Naive thymus-derived CD4-positive, alpha-beta T cell (primary cell): Measurements from ENCODE around the gene ESX1. TPM values are rescaled to one million over a fixed set of nuclear protein-coding genes. Genes with fewer than 3 reads are reported as not detected.

ENCODE experiments used
- ATAC-seq: fragments of 150-1000 bp; cut with Tn5 transposase; 2 replicates; pipeline ENCODE4 v1.10.0; 2021; ENCODE audit warnings: mild to moderate bottlenecking, moderate library complexity
- CTCF ChIA-PET: fragments of 350-600 bp; sonication (Branson Sonifier 250); formaldehyde crosslinking; loops from one replicate; lab custom pipeline; 2021; ENCODE audit warnings: antibody characterized with exemption; lab: Charles Lee
- POLR2A ChIA-PET: fragments of 350-600 bp; sonication (Branson Sonifier 250); formaldehyde crosslinking; loops from one replicate; lab custom pipeline; 2021; ENCODE audit warnings: antibody characterized with exemption, inconsistent platforms; lab: Charles Lee
- DNase-seq, 9 donors: peaks; one replicate each; pipeline versions ENCODE4 v3.0.0 to v3.0.0-alpha.2; 2020 to 2022; ENCODE audit warnings: mixed read lengths in 1 of 9
- H3K27ac ChIP-seq: one replicate; pipeline ENCODE4 v1.7.0; 2013; ENCODE audit warnings: mild to moderate bottlenecking, low read depth, low read length, moderate library complexity
- H3K27me3 ChIP-seq, 2 donors: one replicate each; pipeline ENCODE4 v1.7.0; 2013; ENCODE audit warnings: low read length in 2 of 2, mild to moderate bottlenecking in 2 of 2, moderate library complexity in 2 of 2; ENCODE audit not compliant: control insufficient read depth in 2 of 2, insufficient read depth in 2 of 2
- H3K36me3 ChIP-seq, 3 experiments: 1 replicate in 2 of 3; 2 replicates in 1 of 3; pipeline ENCODE4 v1.7.0; 2013; ENCODE audit warnings: low read length in 3 of 3, mild to moderate bottlenecking in 3 of 3, moderate library complexity in 1 of 3; ENCODE audit not compliant: insufficient read depth in 3 of 3, control insufficient read depth in 2 of 3
- H3K4me1 ChIP-seq, 2 donors: one replicate each; pipeline ENCODE4 v1.7.0; 2013; ENCODE audit warnings: low read length in 2 of 2, mild to moderate bottlenecking in 2 of 2, moderate library complexity in 1 of 2; ENCODE audit not compliant: control insufficient read depth in 2 of 2, insufficient read depth in 2 of 2
- H3K4me3 ChIP-seq: 2 replicates; pipeline ENCODE4 v1.7.0; 2013; ENCODE audit warnings: mild to moderate bottlenecking, low read length
- H3K9me3 ChIP-seq, 3 experiments: 1 replicate in 2 of 3; 2 replicates in 1 of 3; pipeline ENCODE4 v1.7.0; 2013; ENCODE audit warnings: low read length in 3 of 3; ENCODE audit not compliant: control insufficient read depth in 2 of 3
- H3K27ac Mint-ChIP-seq, 9 donors: one replicate each; pipeline ENCODE4 v1.8.0; 2020 to 2022; ENCODE audit warnings: mixed read lengths in 9 of 9, mild to moderate bottlenecking in 8 of 9, moderate library complexity in 5 of 9, inconsistent platforms in 2 of 9
- H3K27me3 Mint-ChIP-seq, 5 donors: one replicate each; pipeline ENCODE4 v1.8.0; 2021 to 2022; ENCODE audit warnings: mixed read lengths in 5 of 5, mild to moderate bottlenecking in 1 of 5
- H3K36me3 Mint-ChIP-seq, 5 donors: one replicate each; pipeline ENCODE4 v1.8.0; 2020 to 2022; ENCODE audit warnings: mixed read lengths in 5 of 5, mild to moderate bottlenecking in 3 of 5, inconsistent platforms in 1 of 5
- H3K4me1 Mint-ChIP-seq, 7 donors: one replicate each; pipeline ENCODE4 v1.8.0; 2020 to 2022; ENCODE audit warnings: mixed read lengths in 7 of 7, mild to moderate bottlenecking in 3 of 7, inconsistent platforms in 1 of 7
- H3K4me3 Mint-ChIP-seq, 10 donors: one replicate each; pipeline ENCODE4 v1.8.0; 2020 to 2022; ENCODE audit warnings: mild to moderate bottlenecking in 10 of 10, mixed read lengths in 10 of 10, moderate library complexity in 6 of 10, inconsistent platforms in 2 of 10
- H3K9me3 Mint-ChIP-seq, 11 donors: one replicate each; pipeline ENCODE4 v1.8.0; 2020 to 2022; ENCODE audit warnings: mixed read lengths in 11 of 11, mild to moderate bottlenecking in 4 of 11, inconsistent platforms in 1 of 11, moderate library complexity in 1 of 11
- intact Hi-C, 2 donors: fragments of 100-400 bp; cut with micrococcal nuclease; formaldehyde crosslinking; loops; one replicate each; pipeline ENCODE4 v1.15.1; 2023
- polyA plus RNA-seq, 2 donors: library from polyadenylated mRNA; unstranded; fragments of 300-500 nt; fragmentation: Illumina TruSeq; gene quantifications; one replicate each; pipeline ENCODE4 v1.2.3, GENCODE V29; 2021
- total RNA-seq, 6 experiments: library from RNA in 5 of 6; stranded (reverse) in 5 of 6; gene quantifications; 1 replicate in 5 of 6; 2 replicates in 1 of 6; pipeline ENCODE4 v1.2.3 and lab custom pipeline; 2021 to 2026

Gene ESX1
- total RNA-seq (not detected), polyA plus RNA-seq (not detected), total RNA-seq (lab: John Stamatoyannopoulos, UW) (not detected)

GRCh38 chrX:104254442-104255115 is at the start of gene ESX1:
Gene ESX1, minus strand, starts transcription at chrX:104254933. Its CDS starts 84 bp downstream, at chrX:104254849.
- peaks cover 0 to 7% (median 7%) of the 10 kb centered on the region in 7 donors for H3K4me1 Mint-ChIP-seq
- no peaks in the 10 kb centered on the region for H3K36me3 Mint-ChIP-seq
- H3K27ac Mint-ChIP-seq, result peak within 1 kb of the TSS in 1 of 9 donors; percentile 46
- POLR2A ChIA-PET, result no interaction called here
- ATAC-seq (no peak), DNase-seq (no peak)
- peak within 1 kb of the TSS; percentile 51 to 84 (median 76) for H3K4me3 Mint-ChIP-seq
- intact Hi-C loops, result no loop called here
- H3K36me3 ChIP-seq, result no peaks in the 10 kb centered on the region
- H3K9me3 Mint-ChIP-seq, result no peaks in the 10 kb centered on the region
- no peak within 1 kb of the TSS for H3K4me3 ChIP-seq
- no peaks in the 10 kb centered on the region for H3K9me3 ChIP-seq
- no peaks in the 10 kb centered on the region for H3K4me1 ChIP-seq
- H3K27ac ChIP-seq, result no peak within 1 kb of the TSS
- H3K27me3 Mint-ChIP-seq, result peaks cover 20 to 52% (median 26%) of the 10 kb centered on the region in 5 donors
- no peaks in the 10 kb centered on the region for H3K27me3 ChIP-seq
- CTCF ChIA-PET, result no interaction called here

- ChIA-PET CTCF (no interaction called here), POLR2A (no interaction called here)
- H3K27me3 ChIP-seq, result no peaks in the 10 kb centered on the region
- no peak for DNase-seq
- Mint-ChIP-seq H3K27me3 (peaks cover 0 to 6% (median 4%) of the 10 kb centered on the region in 5 donors), H3K27ac (no peak overlapping the region), H3K36me3 (no peaks in the 10 kb centered on the region), H3K4me3 (no peak overlapping the region), H3K9me3 (peaks cover 0 to 2% (median 0%) of the 10 kb centered on the region in 11 donors), H3K4me1 (no peaks in the 10 kb centered on the region)
- ATAC-seq, result no peak
- no peak overlapping the region for H3K27ac ChIP-seq
- no peaks in the 10 kb centered on the region for H3K36me3 ChIP-seq
- intact Hi-C loops, result no loop called here
- H3K9me3 ChIP-seq, result no peaks in the 10 kb centered on the region
- H3K4me3 ChIP-seq, result no peak overlapping the region
- no peaks in the 10 kb centered on the region for H3K4me1 ChIP-seq
Measured at GRCh38 chrX:104295636-104296035, 40.9 kb upstream of the ESX1 start.

GRCh38 chrX:104288961-104289360 is 34.2 kb upstream of the ESX1 start:
- H3K4me3 Mint-ChIP-seq, result no peak overlapping the region
- ATAC-seq (no peak), DNase-seq (no peak)
- H3K27ac ChIP-seq, result no peak overlapping the region
- no peak overlapping the region for H3K4me3 ChIP-seq
- CTCF ChIA-PET, result no interaction called here
- peaks cover 0 to 13% (median 6%) of the 10 kb centered on the region in 5 donors for H3K27me3 Mint-ChIP-seq
- intact Hi-C loops, result no loop called here
- H3K27ac Mint-ChIP-seq, result no peak overlapping the region
- no peaks in the 10 kb centered on the region for H3K9me3 Mint-ChIP-seq
- H3K36me3 ChIP-seq, result no peaks in the 10 kb centered on the region
- no peaks in the 10 kb centered on the region for H3K4me1 Mint-ChIP-seq
- H3K27me3 ChIP-seq, result no peaks in the 10 kb centered on the region
- no peaks in the 10 kb centered on the region for H3K4me1 ChIP-seq
- POLR2A ChIA-PET, result no interaction called here
- H3K9me3 ChIP-seq, result no peaks in the 10 kb centered on the region
- H3K36me3 Mint-ChIP-seq, result no peaks in the 10 kb centered on the region

GRCh38 chrX:104288269-104288668 is 33.5 kb upstream of the ESX1 start:
- H3K36me3 Mint-ChIP-seq, result no peaks in the 10 kb centered on the region

GRCh38 chrX:104285201-104285600 is 30.5 kb upstream of the ESX1 start:
- Mint-ChIP-seq H3K27ac (no peak overlapping the region), H3K27me3 (peaks cover 0 to 13% (median 10%) of the 10 kb centered on the region in 5 donors), H3K9me3 (no peaks in the 10 kb centered on the region), H3K4me3 (no peak overlapping the region), H3K36me3 (no peaks in the 10 kb centered on the region), H3K4me1 (no peaks in the 10 kb centered on the region)
- H3K9me3 ChIP-seq, result no peaks in the 10 kb centered on the region
- POLR2A ChIA-PET, result no interaction called here
- H3K4me1 ChIP-seq, result no peaks in the 10 kb centered on the region
- no peaks in the 10 kb centered on the region for H3K36me3 ChIP-seq
- H3K27ac ChIP-seq, result no peak overlapping the region
- DNase-seq (no peak), ATAC-seq (no peak)
- intact Hi-C loops, result no loop called here
- CTCF ChIA-PET, result no interaction called here
- H3K27me3 ChIP-seq, result no peaks in the 10 kb centered on the region
- H3K4me3 ChIP-seq, result no peak overlapping the region

More at GRCh38 chrX:104288269-104288668, 33.5 kb upstream of the ESX1 start:
- ChIA-PET CTCF (no interaction called here), POLR2A (no interaction called here)
- Histone ChIP-seq H3K4me1 (no peaks in the 10 kb centered on the region), H3K9me3 (no peaks in the 10 kb centered on the region), H3K27me3 (no peaks in the 10 kb centered on the region), H3K27ac (no peak overlapping the region), H3K36me3 (no peaks in the 10 kb centered on the region), H3K4me3 (no peak overlapping the region)
- Mint-ChIP-seq H3K27me3 (peaks cover 0 to 13% (median 6%) of the 10 kb centered on the region in 5 donors), H3K4me1 (no peaks in the 10 kb centered on the region), H3K4me3 (no peak overlapping the region), H3K9me3 (no peaks in the 10 kb centered on the region), H3K27ac (no peak overlapping the region)
- intact Hi-C loops, result no loop called here
- DNase-seq (no peak), ATAC-seq (no peak)

- POLR2A ChIA-PET, result no interaction called here
- H3K4me1 ChIP-seq, result no peaks in the 10 kb centered on the region
- no peak overlapping the region for H3K27ac Mint-ChIP-seq
- no peak overlapping the region for H3K27ac ChIP-seq
- H3K27me3 ChIP-seq, result no peaks in the 10 kb centered on the region
- no peak overlapping the region for H3K4me3 Mint-ChIP-seq
- DNase-seq (no peak), ATAC-seq (no peak)
- H3K4me3 ChIP-seq, result no peak overlapping the region
- H3K27me3 Mint-ChIP-seq, result peaks cover 0 to 13% (median 10%) of the 10 kb centered on the region in 5 donors
- no peaks in the 10 kb centered on the region for H3K9me3 Mint-ChIP-seq
- H3K36me3 Mint-ChIP-seq, result no peaks in the 10 kb centered on the region
- intact Hi-C loops, result no loop called here
- no peaks in the 10 kb centered on the region for H3K4me1 Mint-ChIP-seq
- CTCF ChIA-PET, result no interaction called here
- H3K9me3 ChIP-seq, result no peaks in the 10 kb centered on the region
- H3K36me3 ChIP-seq, result no peaks in the 10 kb centered on the region
Measured at GRCh38 chrX:104284507-104284906, 29.8 kb upstream of the ESX1 start.

GRCh38 chrX:104282166-104282725 is 27.5 kb upstream of the ESX1 start:
- CTCF ChIA-PET, result no interaction called here
- POLR2A ChIA-PET, result no interaction called here
- no peaks in the 10 kb centered on the region for H3K36me3 ChIP-seq
- Mint-ChIP-seq H3K27me3 (peaks cover 0 to 17% (median 13%) of the 10 kb centered on the region in 5 donors), H3K36me3 (no peaks in the 10 kb centered on the region), H3K9me3 (peaks cover 0 to 2% (median 0%) of the 10 kb centered on the region in 11 donors), H3K4me3 (no peak overlapping the region), H3K27ac (no peak overlapping the region), H3K4me1 (no peaks in the 10 kb centered on the region)
- no peak overlapping the region for H3K27ac ChIP-seq
- intact Hi-C loops, result no loop called here
- ATAC-seq (no peak), DNase-seq (no peak)
- no peaks in the 10 kb centered on the region for H3K9me3 ChIP-seq
- no peak overlapping the region for H3K4me3 ChIP-seq
- no peaks in the 10 kb centered on the region for H3K27me3 ChIP-seq
- no peaks in the 10 kb centered on the region for H3K4me1 ChIP-seq
